Large intestine (tissue), 3 donors: ENCODE results near the gene PDGFA. TPM values are rescaled to one million over a fixed set of nuclear protein-coding genes. Genes with fewer than 3 reads are reported as not detected.
A peak's percentile ranks its signal among the peaks of the same experiment; 100 is the strongest.

Experiments
- DNase-seq, 2 donors: peaks; one replicate each; pipeline versions ENCODE4 v3.0.0 to v3.0.0-alpha.2; 2013
- H3K27ac ChIP-seq: one replicate; pipeline ENCODE4 v1.5.1; 2013; ENCODE audit warnings: low read length
- H3K27me3 ChIP-seq: 2 replicates; pipeline ENCODE4 v1.6.1; 2013; ENCODE audit warnings: low read length; ENCODE audit not compliant: control insufficient read depth, insufficient read depth
- H3K36me3 ChIP-seq: 2 replicates; pipeline ENCODE4 v1.6.1; 2013; ENCODE audit warnings: low read length; ENCODE audit not compliant: control insufficient read depth, insufficient read depth
- H3K4me1 ChIP-seq: one replicate; pipeline ENCODE4 v1.6.1; 2013; ENCODE audit warnings: low read length; ENCODE audit not compliant: control insufficient read depth, insufficient read depth
- H3K4me3 ChIP-seq: one replicate; pipeline ENCODE4 v1.5.1; 2013; ENCODE audit warnings: low read length
- H3K9me3 ChIP-seq: one replicate; pipeline ENCODE4 v1.6.1; 2013; ENCODE audit warnings: mild to moderate bottlenecking, low read depth, low read length, moderate library complexity; ENCODE audit not compliant: control insufficient read depth
- WGBS: methylation state at CpG from one replicate; pipeline ENCODE4 v1.1.5; 2013; ENCODE audit warnings: low lambda C conversion rate; ENCODE audit not compliant: insufficient coverage; 5-methylcytosine and 5-hydroxymethylcytosine counted together
- polyA plus RNA-seq: library from polyadenylated mRNA; unstranded; fragments of 120-200 nt; gene quantifications from one replicate; pipeline ENCODE4 v1.2.1, GENCODE V29; 2013

The PDGFA gene
- polyA plus RNA-seq, 1 donor: 104 TPM

DNA sequence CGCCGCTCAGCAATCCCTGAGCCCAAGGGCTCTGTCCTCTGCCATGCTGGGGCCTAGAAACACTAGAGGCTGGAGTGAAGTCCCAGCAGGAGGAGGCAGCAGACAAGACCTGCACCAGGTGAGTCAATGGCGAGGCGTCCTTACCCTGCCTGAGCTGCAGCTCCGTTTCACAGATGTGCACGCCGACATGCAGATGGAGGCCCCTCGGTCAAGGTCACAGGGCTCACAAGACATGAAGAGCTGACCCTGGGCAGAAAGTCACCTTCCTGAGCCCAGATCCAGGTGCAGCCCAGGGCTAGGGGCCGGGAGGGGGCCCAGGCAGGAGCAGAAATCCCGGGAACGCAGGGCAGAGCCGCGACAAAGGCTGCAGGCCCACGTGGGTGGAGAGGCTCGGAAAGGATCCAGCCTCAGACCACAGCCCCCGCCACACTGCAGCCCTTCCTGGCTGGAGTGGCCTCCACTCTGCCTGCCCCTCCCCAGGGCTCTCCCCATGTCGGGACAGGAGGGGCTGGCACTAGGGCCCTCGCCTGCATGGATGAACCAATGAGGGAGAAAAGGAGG lies 23.8 kb downstream of the PDGFA start:
- H3K4me3 ChIP-seq: no peak overlapping the region
- H3K36me3 ChIP-seq: peaks cover 52% of the 10 kb centered on the region
- DNase-seq: no peak
- WGBS: no CpG with 5 or more reads among the region's 18 CpGs
- H3K9me3 ChIP-seq: peaks cover 14% of the 10 kb centered on the region
- H3K4me1 ChIP-seq: peaks cover 19% of the 10 kb centered on the region
- H3K27ac ChIP-seq: peak overlapping the region; percentile 34
- H3K27me3 ChIP-seq: no peaks in the 10 kb centered on the region

DNA sequence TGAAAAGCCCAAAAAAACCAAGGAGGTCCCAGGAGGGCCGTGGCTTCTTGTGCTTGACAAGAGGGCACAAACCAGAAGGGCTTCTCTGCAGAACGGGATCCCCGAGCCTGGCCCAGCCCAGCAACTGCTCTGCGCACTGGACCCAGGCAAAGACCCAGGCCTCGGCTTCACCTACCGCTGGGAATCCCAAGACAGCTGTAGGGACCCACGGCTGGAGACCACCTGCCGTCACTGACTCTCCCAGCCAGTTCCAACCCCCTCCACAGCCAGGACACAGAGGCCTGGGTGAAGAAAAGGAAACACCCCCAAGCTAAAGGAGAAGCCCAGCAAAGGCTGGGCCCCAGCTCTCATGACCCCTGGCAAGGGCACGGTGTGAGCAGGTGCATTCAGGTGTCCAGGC lies 24.3 kb downstream of the PDGFA start:
- no peak for DNase-seq
- H3K36me3 ChIP-seq: peaks cover 47% of the 10 kb centered on the region
- peaks cover 19% of the 10 kb centered on the region for H3K4me1 ChIP-seq
- H3K27me3 ChIP-seq: no peaks in the 10 kb centered on the region
- H3K4me3 ChIP-seq: no peak overlapping the region
- WGBS: no CpG with 5 or more reads among the region's 9 CpGs
- H3K27ac ChIP-seq: no peak overlapping the region
- H3K9me3 ChIP-seq: peaks cover 14% of the 10 kb centered on the region

DNA sequence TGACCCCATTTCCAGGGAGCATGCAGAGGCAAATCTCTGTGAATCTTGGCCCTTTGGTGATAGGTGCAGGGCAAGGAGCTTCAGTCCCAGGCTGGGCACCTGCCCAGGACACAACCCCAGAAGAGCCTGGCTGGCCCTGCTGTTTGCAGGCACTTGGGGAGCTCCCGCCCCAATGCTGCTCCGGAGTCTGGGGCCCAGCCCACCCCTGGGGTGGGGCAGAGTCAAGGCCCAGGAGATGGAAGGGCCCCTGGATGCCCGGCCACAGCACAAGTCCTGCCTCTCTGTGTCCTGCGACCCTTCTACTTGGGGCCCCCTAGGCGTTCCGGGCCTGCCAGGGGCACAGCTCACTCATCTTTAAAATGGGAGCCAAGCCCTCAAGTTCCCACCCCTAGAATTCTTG lies 24.7 kb downstream of the PDGFA start:
- no peak for DNase-seq

DNA sequence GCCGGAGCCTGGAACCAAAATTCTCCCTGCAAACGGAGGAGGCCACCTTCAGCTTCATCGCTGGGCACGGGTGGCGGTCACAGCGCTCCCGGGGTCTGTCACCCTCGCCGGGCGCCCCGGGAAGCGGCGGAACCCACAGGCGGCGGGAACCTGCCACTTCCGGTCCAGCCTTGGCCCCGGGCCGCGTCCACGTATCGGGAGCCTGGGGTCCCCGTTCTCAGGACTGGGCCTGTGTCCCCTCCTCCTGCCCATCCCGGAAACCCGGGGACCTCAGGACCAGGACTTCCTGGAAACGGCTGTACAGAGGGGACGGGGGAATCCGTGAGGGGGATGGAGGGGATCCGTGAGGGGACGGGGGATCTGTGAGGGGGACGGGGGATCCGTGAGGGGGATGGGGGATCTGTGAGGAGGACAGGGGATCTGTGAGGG lies 25.4 kb downstream of the PDGFA start:
- H3K27ac ChIP-seq: no peak overlapping the region
- DNase-seq: no peak
- H3K4me3 ChIP-seq: no peak overlapping the region
- H3K27me3 ChIP-seq: no peaks in the 10 kb centered on the region
- H3K36me3 ChIP-seq: peaks cover 36% of the 10 kb centered on the region
- peaks cover 19% of the 10 kb centered on the region for H3K4me1 ChIP-seq
- no CpG with 5 or more reads among the region's 31 CpGs for WGBS
- H3K9me3 ChIP-seq: peaks cover 8% of the 10 kb centered on the region

More for the DNA sequence above, 24.7 kb downstream of the PDGFA start:
- Histone ChIP-seq H3K27ac (no peak overlapping the region), H3K4me1 (peaks cover 19% of the 10 kb centered on the region), H3K4me3 (no peak overlapping the region), H3K36me3 (peaks cover 42% of the 10 kb centered on the region), H3K27me3 (no peaks in the 10 kb centered on the region), H3K9me3 (peaks cover 9% of the 10 kb centered on the region)
- no CpG with 5 or more reads among the region's 6 CpGs for WGBS

DNA sequence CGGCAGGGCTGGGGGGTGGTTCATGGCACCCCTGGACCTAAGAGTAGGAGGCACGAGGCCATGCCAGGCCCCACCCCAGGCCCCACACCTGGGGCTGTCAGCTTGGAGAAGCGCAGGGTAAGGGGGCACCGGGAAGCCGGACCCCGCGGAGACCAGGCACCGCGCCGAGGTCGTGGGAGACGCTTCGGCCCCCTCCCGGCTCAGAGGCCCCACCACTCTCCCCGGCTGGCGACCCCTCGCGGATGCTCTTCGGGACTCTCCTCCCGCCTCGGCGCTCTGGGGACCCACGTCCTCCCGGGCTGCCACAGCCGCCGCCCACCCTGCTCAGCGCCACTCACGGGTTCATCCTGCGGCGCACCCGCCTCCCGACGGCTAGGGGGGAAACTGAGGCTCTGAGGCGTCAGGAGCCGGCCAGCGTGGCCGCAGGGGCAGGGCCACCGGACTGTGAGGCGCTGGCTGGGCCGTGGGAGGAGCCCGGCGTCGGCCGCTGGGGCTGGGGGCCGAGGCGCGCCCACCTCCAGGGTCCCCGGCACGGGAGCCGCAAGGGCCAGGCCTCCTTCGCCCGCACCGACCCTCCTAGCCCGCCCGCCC lies 25.9 kb downstream of the PDGFA start:
- Histone ChIP-seq H3K36me3 (peaks cover 31% of the 10 kb centered on the region), H3K9me3 (peaks cover 8% of the 10 kb centered on the region), H3K4me1 (peaks cover 19% of the 10 kb centered on the region), H3K27ac (no peak overlapping the region), H3K27me3 (no peaks in the 10 kb centered on the region), H3K4me3 (no peak overlapping the region)
- no peak for DNase-seq
- WGBS: no CpG with 5 or more reads among the region's 55 CpGs

DNA sequence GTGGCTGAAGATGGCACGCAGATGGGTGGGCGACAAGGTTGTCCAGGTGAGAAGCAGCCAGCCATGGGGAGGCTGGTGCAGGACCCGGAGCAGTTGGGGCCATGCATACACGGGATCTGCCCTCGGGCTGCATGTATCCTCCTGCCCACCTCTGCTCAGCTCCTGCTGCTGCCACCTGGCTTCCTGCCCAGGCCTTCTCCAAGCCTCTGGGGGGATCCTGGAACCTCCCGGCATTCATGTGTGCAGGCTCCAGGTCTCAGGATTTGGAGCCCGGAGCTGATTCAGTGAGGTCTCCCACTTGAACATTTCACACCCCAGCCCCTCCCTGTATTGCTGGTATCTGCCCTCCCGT lies 27.0 kb downstream of the PDGFA start:
- H3K27ac ChIP-seq: no peak overlapping the region
- peaks cover 21% of the 10 kb centered on the region for H3K36me3 ChIP-seq
- no peak overlapping the region for H3K4me3 ChIP-seq
- no peak for DNase-seq
- H3K4me1 ChIP-seq: peaks cover 19% of the 10 kb centered on the region
- no CpG with 5 or more reads among the region's 8 CpGs for WGBS
- no peaks in the 10 kb centered on the region for H3K27me3 ChIP-seq
- peaks cover 8% of the 10 kb centered on the region for H3K9me3 ChIP-seq

DNA sequence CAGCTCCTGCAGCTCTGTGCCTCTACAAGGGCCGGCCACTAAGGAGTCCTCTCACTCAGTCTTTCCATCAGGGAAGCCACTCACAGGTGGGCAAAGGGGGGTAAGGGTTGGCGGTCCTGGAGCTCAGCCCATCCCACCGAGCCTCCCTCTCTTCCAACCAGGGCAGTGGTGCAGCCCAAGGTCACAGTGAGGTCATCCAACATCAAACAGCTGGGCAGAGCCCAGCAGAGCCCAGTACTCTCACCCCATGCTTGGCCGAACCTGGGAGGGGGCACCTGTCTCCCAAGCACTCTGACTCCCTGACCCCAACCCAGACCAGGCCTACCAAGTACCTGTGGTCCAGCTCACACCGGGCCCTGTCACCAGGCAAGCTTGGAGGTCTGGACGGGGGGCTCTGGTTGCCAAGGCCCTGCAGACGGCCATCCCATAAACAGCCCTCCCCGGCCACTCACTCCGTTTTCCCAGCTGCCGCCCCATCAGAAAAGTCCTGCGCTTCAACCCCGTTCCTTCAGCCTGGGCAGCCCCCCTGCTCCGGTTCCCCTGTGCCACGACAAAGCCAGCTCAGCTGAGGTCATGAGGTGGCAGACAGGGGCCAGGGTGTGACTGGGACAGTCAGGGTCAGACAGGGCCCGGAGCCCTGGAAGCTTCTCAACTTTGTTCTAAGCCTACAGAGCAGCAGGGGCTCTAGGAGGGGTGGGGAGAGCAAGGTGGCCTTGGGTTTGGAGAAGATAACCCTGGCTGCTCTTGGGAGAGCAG lies 27.5 kb downstream of the PDGFA start:
- DNase-seq: no peak
- Histone ChIP-seq H3K4me1 (peaks cover 19% of the 10 kb centered on the region), H3K36me3 (peaks cover 16% of the 10 kb centered on the region), H3K27me3 (no peaks in the 10 kb centered on the region), H3K27ac (no peak overlapping the region), H3K9me3 (peaks cover 8% of the 10 kb centered on the region), H3K4me3 (no peak overlapping the region)
- no CpG with 5 or more reads among the region's 15 CpGs for WGBS

- H3K36me3 ChIP-seq: peaks cover 9% of the 10 kb centered on the region
- H3K9me3 ChIP-seq: peaks cover 8% of the 10 kb centered on the region
- no peak overlapping the region for H3K27ac ChIP-seq
- DNase-seq: no peak
- H3K4me3 ChIP-seq: no peak overlapping the region
- H3K27me3 ChIP-seq: no peaks in the 10 kb centered on the region
- no CpG with 5 or more reads among the region's 22 CpGs for WGBS
- H3K4me1 ChIP-seq: peaks cover 17% of the 10 kb centered on the region
These were observed 28.2 kb downstream of the PDGFA start for GRCh38 chr7:491292-491957.

DNA sequence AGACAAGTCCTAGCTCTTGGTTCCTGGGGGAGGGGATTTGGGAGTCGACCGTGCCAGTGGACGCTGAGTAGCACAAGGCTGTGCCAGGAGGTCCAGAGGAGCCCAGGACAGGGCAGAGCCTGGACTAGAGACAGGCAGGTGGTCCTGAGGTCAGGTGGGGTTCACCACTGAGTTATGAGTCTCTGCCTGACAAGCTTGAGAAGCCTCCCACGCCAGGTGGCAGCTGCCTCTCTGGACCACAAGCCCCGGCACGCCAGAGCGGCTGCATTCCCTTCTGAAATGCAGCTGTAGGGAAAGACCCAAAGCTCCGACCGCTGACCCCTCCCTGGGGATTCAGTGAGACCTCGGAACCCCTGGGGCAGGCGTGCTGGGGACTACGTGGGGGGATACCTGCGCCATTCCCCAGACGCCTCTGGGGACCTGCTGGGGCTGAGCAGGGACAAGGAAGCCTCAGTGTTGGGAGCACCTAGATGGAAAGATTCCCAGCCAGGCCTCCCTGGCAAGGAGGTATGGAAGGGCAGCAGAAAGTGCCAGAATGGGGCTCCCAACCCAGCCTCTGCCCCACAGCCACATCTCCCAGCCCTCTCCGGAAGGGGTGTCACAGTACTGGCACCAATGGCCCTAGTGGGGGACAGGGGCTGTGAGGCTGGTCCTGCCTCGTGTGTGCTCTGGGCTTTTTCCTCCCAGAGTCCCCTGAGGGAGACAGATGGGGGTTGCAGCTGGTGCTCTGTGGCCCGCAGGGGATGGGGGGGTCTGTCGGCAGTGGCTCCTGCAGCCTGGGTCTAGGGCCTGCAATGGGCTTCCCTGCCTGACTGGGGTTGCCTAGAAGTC lies 29.0 kb downstream of the PDGFA start:
- Histone ChIP-seq H3K27me3 (no peaks in the 10 kb centered on the region), H3K36me3 (peaks cover 2% of the 10 kb centered on the region), H3K4me3 (no peak overlapping the region), H3K27ac (no peak overlapping the region), H3K4me1 (peaks cover 16% of the 10 kb centered on the region), H3K9me3 (peaks cover 8% of the 10 kb centered on the region)
- no CpG with 5 or more reads among the region's 18 CpGs for WGBS
- DNase-seq: no peak

- no peak for DNase-seq
- Histone ChIP-seq H3K9me3 (peaks cover 8% of the 10 kb centered on the region), H3K4me1 (peaks cover 16% of the 10 kb centered on the region), H3K27ac (no peak overlapping the region), H3K27me3 (no peaks in the 10 kb centered on the region), H3K36me3 (no peaks in the 10 kb centered on the region), H3K4me3 (no peak overlapping the region)
- no CpG with 5 or more reads among the region's 4 CpGs for WGBS
These were observed 29.8 kb downstream of the PDGFA start for GRCh38 chr7:489876-490275.
